HG02852 (cell line): Measurements from ENCODE around the gene OR4D9.
"Not testable (repeated sequence)": the region's sequence is repeated elsewhere in the genome, so short reads cannot be mapped to it uniquely, and the experiment has no call there.

ENCODE experiments used
- ATAC-seq: cut with Tn5 transposase; IDR thresholded peaks from one replicate; pipeline ENCODE4 v1.9.1; 2021; ENCODE audit warnings: mild to moderate bottlenecking, moderate library complexity; ENCODE audit not compliant: unreplicated experiment

The OR4D9 gene

DNA sequence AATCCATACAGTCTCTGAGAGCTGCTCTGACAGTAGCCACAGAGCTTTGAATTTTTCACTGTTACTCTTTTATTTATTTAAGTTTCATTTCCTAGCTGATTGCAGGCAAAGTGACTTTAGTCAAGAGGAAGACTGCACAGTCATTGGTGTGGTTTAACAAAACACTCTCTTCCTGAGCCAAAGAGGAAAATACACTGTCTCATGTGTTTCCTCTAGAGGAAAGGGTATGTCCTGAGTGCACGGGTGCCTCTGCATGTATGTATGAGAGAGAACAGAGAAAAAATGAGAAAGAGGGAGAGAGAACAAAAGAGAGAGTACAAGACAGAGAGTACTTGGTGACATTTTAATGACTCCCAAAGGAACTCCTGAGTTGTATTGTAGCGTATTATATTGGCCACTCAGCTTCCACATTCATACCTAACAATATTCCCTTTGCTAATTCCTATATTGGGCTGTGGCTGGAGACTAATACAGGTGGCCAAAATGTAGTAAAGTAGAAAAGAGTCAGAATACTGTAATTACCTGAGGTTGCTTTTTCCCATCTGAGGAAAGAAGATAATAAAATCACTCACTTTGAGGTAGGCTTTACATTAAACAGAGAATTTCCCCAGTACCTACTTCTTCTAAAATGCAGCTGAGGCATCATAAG lies at the start of gene OR4D9:
Gene OR4D9 (plus strand): TSS at position 599 of the 649 bp plus-strand sequence. CDS start 3,374 bp downstream, outside the sequence.
- ATAC-seq = no peak

DNA sequence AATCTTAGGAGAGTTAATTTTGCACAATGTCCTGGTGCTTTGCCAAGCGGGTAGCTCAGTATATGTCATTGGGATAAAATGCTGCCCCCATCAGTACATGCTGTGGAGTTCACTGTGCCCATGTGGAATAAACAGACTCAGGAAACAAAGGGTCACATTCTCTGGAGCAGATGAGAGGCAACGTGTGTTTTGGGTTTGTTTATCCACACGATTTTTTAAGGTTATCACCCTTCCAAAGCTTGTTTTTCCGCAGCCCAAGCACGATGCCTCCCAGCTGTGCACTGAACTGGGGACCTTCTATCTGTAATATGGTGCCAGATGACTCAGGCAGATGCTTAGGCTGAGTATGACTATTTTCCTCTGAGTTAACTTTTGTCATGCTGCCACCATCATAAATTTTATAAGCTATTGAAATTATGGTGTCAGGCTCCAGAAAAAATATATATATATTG lies 48.1 kb upstream of the OR4D9 start:
- ATAC-seq = no peak

DNA sequence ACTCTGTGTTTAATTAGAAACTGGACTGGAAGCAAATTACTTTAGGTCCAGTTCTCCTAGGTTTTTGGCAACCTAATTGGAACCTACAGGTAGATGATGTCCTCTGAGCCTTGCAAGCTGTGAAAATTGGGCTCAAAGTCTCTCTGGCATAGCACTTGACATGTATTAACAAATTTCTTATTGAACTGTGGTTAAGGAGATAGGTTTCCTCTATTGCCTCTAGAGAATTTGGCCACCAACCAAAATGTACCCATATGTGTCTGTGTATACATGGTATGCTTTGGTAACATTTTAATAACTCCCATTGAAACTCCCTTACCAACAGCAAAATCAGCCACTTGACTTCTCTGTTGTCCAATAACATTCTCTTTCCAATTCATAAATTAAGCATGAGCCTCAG lies 38.3 kb upstream of the OR4D9 start, which contains the start of gene OR4D10:
Gene OR4D10 (plus strand): TSS at position 301 of the 400 bp plus-strand sequence. CDS start 4,115 bp downstream, outside the sequence.
- ATAC-seq = no peak

DNA sequence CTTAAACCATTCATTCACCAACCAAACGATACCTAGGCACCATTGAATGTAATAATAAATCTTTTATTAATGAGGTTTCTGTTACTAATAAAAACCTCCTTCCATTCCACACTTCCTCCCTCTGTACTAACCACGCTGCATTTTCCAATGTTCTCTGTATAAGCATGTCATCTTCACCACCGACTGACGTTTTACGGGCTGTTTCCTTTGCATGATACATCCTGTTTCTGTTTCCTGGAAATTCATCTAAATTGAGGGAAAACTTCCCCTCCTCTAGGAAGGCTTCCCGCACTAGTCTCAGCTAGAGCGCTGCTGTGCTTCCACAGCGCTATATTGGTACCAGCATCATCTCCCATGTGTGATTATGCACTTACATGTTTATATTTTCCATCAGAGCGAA lies 36.2 kb upstream of the OR4D9 start:
- no peak for ATAC-seq

DNA sequence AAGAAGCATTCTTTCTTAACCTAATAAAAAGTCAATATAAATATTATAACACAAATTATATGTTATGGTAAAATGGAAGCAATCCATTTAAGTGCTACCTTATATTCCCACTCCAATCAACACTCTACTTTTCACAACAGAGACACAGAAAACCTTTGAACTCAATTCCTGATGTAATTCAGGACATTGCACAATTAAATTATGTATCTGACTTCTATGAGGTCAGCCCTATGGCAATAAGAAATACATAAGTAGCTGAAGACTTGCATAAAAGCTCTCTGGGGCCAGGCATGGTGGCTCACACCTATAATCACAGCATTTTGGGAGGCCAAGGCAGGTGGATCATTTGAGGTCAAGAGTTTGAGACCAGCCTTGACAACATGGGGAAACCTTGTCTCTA lies 31.4 kb upstream of the OR4D9 start:
- ATAC-seq = no peak

DNA sequence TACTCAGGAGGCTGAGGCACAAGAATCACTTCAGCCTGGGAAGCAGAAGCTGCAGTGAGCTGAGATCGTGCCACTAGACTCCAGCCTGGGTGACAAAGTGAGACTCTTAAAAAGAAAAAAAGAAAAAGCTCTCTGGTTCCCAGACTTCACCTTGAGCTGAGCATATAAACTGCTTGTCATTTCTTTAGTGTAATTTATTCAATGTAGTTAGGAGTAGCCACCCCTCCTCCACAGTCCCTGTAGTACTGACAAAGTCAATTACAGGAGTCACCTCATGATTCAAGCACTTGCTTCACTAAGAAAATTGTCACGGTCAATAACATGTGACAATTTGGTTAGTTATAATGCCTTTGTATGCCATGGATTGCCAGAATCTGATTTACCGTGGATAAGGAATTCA lies 31.0 kb upstream of the OR4D9 start:
- ATAC-seq = no peak

DNA sequence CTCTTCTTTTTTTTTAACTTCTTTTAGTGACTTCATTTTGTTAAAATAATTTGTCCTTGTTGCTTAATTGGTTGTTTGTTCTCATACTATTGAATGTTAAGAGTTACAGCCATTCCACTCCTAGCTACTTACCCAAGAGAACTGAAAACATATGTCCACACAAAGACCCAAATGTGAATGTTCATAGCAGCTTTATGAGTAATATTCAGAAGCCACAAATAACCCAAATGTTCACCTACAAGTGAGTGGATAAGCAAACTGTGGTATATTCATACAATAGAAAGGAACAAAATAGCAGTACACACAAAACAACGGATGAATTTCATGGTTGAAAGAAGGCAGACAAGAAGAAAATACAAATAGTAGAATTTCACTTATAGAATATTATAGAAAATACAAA lies 9.4 kb upstream of the OR4D9 start:
- no peak for ATAC-seq

DNA sequence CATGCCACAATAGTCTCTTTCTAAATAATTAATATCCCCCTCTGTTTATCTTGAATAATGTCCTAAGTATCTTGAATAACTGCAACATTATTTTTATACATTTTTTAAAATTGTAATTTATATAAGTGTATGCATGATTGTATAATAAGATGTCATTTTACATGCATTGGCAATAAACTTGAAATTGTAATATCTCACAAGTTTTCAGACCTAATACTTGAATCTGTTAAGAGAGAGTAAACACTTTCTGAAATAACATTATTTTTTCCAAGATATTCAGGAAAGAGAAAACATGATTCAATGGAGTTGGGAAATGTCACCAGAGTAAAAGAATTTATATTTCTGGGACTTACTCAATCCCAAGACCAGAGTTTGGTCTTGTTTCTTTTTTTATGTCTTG lies 8.1 kb upstream of the OR4D9 start, which contains the start of gene OR4D11:
Gene OR4D11 (plus strand): TSS at position 301 of the 400 bp plus-strand sequence. CDS start 0 bp downstream, at position 301.
- no peak for ATAC-seq

DNA sequence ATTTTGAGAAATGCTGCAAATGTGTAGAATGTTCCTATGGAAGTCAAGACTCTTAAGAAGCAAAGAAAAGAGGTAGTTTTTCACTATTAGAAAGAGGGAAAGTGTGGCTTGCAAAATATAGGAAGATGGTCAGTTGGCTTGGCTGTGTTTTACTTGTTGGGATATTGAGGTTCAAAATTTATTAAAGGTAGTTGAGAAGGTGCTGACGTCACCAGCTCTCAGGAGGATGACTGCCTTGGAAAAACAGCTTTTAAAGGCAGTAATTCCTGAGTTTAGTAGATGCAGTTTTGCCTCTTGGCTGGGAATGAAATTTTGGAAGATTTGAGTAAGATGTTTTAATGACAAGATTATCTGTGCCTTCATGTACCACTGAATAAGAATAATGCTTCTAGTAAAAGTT lies 336 bp downstream of the OR4D9 start:
- no peak for ATAC-seq

DNA sequence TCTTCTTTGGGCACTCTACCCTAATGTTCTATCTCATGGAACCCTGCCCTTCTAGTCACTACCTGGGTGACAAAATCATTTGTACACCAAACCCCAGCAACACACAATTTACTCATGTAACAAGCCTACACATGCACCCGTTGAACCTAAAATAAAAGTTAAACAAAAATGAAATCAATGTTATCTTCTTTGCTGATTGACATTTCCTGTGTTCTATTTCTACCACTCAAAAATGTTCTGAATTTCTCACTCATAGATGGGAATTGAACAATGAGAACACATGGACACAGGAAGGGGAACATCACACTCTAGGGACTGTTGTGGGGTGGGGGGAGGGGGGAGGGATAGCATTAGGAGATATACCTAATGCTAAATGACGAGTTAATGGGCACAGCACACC lies 8.8 kb downstream of the OR4D9 start:
- not testable (repeated sequence) for ATAC-seq

DNA sequence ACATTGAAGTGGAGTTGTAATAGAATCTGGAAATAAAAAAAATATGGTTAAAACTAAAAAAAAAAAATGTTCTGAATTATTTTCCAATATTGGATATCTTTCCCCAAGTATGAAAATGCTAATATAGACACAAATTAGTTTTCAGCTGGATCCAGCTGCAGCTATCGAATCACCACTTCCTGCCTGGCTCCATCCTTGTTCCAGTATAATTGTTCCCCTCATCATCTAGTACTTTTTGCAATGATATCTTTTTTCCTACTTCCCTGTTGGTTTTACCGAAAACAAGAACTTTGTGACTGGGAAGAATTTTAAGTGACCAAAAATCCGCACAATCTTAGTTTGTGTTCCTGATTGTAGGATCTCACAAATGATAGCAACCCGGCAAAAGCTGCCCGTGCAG lies 9.4 kb downstream of the OR4D9 start:
- no peak for ATAC-seq

DNA sequence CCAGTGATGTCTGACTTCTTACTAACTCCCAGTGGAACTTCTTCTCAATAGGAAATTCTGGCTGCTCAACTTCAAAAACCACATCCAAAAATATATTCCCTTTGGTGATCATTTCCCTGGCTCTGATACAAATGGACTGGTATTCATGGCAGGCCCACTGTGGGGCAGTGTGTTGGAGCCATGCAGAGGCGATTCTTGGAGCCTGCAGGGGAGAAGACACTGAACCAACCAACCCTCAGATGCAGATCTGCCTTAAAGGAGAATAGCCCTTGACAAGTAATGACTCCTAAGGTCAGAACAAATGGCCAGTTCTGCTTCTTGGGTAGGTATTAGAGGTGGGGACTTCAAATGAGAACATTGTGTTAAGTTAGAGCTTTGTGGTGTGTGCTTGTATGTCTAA lies 12.2 kb downstream of the OR4D9 start:
- ATAC-seq = no peak

DNA sequence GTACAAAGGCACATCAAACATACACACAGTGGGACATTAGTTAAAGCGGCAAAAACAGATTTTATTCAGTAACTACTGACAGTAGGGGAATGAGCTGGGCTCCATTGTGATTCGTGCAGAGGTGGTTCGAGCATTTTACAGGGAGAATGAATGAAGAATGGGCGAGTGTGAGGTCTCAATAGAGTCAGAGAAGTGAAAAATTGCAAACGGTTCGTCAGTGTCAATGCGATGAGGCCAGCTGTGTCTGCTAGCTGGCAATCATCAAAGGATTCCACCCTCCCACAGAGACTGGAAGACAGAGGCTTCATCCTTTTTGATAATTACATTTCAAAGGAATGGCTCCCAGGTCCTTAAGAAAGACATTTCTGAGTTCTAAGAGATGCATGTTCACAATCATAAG lies 17.4 kb downstream of the OR4D9 start:
- no peak for ATAC-seq

DNA sequence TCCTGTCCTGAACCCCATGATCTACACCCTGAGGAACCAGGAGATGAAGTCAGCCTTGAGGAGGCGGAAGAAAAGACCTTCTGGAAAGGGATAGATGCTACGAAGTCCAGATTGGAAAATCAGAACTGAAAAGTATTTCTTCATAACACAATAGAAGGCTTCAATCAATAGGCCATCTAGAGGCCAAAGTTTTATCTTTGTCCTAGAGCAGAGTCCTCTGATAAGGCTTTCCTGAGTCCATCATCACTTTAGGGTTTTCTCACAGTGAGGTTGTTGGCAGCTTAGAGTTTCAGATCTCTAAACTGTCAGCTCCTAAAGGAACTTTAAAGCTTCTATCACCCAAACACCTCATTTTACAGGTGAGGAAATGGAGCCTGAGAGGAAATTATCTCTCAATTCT lies 21.3 kb downstream of the OR4D9 start:
- no peak for ATAC-seq

DNA sequence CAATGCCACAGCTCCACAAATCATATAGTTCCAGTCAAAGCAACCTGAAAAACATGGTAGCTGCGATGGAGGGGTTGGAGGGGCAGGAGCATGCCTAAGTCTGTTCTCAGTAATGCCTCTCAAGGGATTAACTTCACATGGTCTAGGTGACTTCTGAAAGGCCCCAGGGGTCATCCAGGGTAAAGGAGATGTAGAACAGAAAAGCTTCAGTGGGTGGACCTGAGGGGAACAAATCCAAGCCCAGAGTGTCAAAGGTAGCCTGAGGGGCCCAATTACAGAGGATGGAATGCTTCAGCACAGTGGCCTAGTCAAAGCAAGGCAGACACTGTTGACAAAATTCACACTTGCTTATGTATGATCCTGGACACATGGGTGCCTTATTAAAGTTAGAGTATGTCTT lies 23.3 kb downstream of the OR4D9 start:
- ATAC-seq = no peak

DNA sequence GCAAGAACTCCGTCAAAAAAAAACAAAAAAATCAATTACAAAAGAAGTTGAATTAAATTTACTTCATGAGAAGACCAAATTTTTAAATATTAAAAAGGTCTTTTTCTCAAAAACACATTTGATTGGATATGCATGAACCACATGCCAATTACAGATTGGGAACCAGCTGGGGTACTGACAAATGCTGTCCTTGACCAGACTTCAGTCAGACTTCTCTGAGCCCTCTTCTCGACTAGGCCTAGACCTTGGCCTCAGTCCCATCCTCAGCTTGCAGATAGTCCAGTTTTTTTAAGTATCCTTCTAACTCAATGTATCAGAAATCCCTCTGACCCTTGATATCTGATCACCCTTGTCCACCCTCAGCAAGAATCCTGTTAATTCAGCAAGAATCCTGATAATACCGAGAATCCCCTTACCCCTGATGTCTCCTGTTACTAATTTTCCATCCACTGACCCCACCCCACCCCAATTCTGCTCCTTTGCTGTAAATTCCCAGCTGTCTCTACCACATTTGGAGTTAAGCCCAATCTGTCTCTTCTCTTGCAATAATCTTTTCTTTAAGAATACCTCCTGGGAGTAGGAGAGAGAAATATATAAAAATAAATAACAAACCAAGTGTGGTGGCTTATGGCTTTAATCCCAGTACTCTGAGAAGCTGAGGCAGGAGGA lies 30.9 kb downstream of the OR4D9 start:
- no peak for ATAC-seq

DNA sequence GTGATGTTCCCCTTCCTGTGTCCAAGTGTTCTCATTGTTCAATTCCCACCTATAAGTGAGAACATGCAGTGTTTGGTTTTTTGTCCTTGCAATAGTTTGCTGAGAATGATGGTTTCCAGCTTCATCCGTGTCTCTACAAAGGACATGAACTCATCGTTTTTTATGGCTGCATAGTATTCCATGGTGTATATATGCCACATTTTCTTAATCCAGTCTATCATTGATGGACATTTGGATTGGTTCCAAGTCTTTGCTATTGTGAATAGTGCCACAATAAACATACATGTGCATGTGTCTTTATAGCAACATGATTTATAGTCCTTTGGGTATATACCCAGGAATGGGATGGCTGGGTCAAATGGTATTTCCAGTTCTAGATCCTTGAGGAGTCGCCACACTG lies 32.4 kb downstream of the OR4D9 start:
- ATAC-seq = not testable (repeated sequence)

DNA sequence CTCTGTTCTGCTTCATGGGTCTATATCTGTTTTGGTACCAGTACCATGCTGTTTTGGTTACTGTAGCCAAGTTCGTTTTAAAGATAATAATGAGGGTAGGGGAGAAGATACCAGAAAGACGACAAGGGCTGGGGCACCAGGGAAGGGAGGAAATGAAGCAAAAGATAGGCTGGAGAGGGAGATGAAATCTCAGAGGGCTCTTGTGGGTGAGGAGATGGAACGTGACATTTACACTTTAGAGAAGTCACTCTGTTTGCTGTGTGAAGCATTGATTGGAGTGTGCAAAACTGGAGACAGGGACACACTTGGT lies 33.5 kb downstream of the OR4D9 start:
- ATAC-seq = no peak

DNA sequence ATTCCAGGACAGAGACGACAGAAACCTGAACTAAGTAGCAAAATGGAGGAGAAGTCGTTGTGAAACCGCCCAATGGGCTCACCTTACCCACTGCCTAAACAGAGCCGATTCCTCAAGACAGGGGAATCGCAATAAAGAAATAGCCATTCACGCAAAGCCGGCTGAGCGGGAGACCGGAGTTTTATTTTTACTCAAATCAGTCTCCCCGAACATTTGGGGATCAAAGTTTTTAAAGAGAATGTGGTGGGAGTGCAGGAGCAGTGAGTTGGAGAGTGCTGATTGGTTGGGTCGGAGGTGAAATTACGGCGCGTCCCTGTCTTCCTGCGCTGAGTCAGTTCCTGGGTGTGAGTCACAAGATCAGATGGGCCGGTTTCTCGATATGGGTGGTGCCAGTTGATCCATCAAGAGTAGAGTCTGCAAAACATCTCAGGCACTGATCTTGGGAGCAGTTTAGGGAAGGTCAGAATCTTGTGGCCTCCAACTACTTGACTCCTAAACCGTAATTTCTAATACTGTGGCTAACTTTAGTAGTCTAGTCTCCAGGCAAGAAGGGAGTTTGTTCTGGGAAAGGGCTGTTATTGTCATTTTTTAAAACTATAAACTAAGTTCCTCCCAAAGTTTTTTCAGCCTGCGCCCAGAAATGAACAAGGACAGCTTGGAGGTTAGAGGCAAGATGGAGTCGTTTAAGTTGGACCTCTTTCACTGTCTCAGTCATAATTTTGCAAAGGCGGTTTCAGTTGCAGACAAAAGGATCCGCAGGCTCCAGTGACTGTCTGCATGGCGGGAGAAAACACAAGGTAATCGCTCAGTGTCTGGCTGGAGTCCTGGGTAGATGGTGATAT lies 34.1 kb downstream of the OR4D9 start:
- ATAC-seq = no peak

DNA sequence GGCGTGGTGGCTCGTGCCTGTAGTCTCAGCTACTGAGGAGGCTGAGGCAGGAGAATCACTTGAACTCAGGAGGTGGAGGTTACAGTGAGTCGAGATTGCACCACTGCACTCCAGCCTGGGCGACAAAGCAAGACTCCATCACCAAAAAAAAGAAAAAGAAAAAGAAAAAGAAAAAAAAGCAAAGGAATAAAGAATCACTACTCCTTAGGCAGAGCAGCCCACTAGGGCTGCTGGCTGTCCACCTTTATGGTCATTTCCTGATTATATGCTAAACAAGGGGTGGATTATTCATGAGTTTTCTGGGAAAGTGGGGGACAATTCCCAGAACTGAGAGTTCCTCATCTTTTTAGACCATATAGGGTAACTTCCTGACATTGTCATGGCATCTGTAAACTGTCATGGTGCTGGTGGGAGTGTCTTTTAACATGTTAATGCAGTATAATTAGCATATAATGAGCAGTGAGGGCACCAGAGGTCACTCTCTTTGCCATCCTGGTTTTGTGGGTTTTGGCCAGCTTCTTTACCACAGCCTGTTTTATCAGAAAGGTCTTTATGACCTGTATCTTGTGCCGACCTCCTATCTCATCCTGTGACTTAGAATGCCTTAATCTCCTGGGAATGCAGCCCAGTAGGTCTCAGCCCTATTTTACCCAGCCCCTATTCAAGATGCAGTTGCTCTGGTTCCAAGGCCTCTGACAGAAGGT lies 36.4 kb downstream of the OR4D9 start:
- ATAC-seq = not testable (repeated sequence)

DNA sequence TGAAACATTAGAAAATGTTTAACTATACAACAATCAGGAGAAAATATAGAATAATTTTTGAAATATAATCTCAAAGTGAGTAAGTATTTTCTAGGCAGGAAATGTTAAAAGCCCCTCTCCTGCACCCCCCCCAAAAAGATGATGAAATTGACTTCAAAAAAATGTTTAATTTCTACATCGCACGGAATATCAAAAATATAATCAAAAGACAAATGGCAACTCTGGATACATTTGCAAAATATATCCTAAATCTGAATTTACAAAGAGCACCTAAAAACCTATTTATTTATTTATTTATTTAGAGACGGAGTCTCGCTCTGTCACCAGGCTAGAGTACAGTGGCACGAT lies 36.9 kb downstream of the OR4D9 start:
- ATAC-seq = no peak
